K562 (cell line): ENCODE measurements around the gene CD244. TPM values are rescaled to one million over a fixed set of nuclear protein-coding genes. Genes with fewer than 3 reads are reported as not detected.
"Not testable (repeated sequence)": the region's sequence is repeated elsewhere in the genome, so short reads cannot be mapped to it uniquely, and the experiment has no call there.

Source experiments
- ATAC-seq: fragments of 200-7000 bp; cut with Tn5 transposase; 3 replicates; pipeline ENCODE4 v1.9.1; 2020; ENCODE audit warnings: moderate library complexity
- BruUV-seq: library from RNA; stranded (reverse); fragments of 400-500 nt; replicated peaks from 2 replicates; lab custom pipeline; 2021; lab: Mats Ljungman, UMichigan
- CTCF ChIA-PET: fragments of 300-600 bp; formaldehyde crosslinking; extraction: SDS; loops from one replicate; lab custom pipeline; 2021; ENCODE audit warnings: low intra/inter-chr PET ratio; lab: Yijun Ruan, JAX
- POLR2A ChIA-PET: fragments of 300-600, 350-650 bp; sonication (Branson Sonifier 250); formaldehyde crosslinking; extraction: SDS; loops from one replicate; lab custom pipeline; 2021; ENCODE audit warnings: antibody characterized with exemption, inconsistent platforms; lab: Yijun Ruan, JAX
- DNase-seq, 4 experiments: peaks; one replicate each; pipeline versions ENCODE4 v3.0.0 to v3.0.0-alpha.2; 2011 to 2018; ENCODE audit warnings: low spot score in 3 of 4, mixed read lengths in 3 of 4; ENCODE audit errors: extremely low read depth in 1 of 4
- FAIRE-seq: peaks from 2 replicates; lab custom pipeline; 2011; peaks lifted over from hg19 to GRCh38; lab: Jason Lieb, UNC
- H2AFZ ChIP-seq: 2 replicates; pipeline ENCODE4 v1.6.0; 2011; ENCODE audit warnings: low read depth, low read length, control low read depth, inconsistent platforms
- H3K27ac ChIP-seq: fragments of 200-600 bp; 3 replicates; pipeline ENCODE4 v1.8.0; 2011; ENCODE audit warnings: low read depth, mild to moderate bottlenecking, control low read depth, inconsistent platforms, low read length, moderate library complexity, mixed read lengths; ENCODE audit errors: extremely low read depth
- H3K27me3 ChIP-seq, 2 experiments: fragments of 300-600 bp in 1 of 2; 2 replicates in 1 of 2; 3 replicates in 1 of 2; pipeline versions ENCODE4 v1.6.0 to v1.8.0; 2011; ENCODE audit warnings: inconsistent platforms in 2 of 2, low read length in 2 of 2, mild to moderate bottlenecking in 1 of 2, mixed read lengths in 1 of 2, moderate library complexity in 1 of 2; ENCODE audit not compliant: control insufficient read depth in 2 of 2, insufficient read depth in 2 of 2
- H3K36me3 ChIP-seq: fragments of 300-600 bp; 3 replicates; pipeline ENCODE4 v1.8.0; 2011; ENCODE audit warnings: mild to moderate bottlenecking, low read length, inconsistent platforms; ENCODE audit not compliant: control insufficient read depth, insufficient read depth
- H3K4me1 ChIP-seq, 2 experiments: fragments of 200-600 bp in 1 of 2; replicated peaks in 1 of 2; 2 replicates in 1 of 2; 3 replicates in 1 of 2; pipeline versions ENCODE4 v1.5.1 to v1.8.0; 2011; ENCODE audit warnings: inconsistent platforms in 2 of 2, low read length in 2 of 2, mild to moderate bottlenecking in 1 of 2, mixed read lengths in 1 of 2, moderate library complexity in 1 of 2; ENCODE audit not compliant: control insufficient read depth in 2 of 2, insufficient read depth in 2 of 2
- H3K4me2 ChIP-seq: 2 replicates; pipeline ENCODE4 v1.6.1; 2011; ENCODE audit warnings: low read length, control low read depth, inconsistent platforms, mixed read lengths; ENCODE audit not compliant: insufficient read depth
- H3K4me3 ChIP-seq: fragments of 200-600 bp; sonication (generic), shearing (Covaris generic); 2 replicates; pipeline ENCODE4 v1.5.1; 2016; ENCODE audit warnings: control low read depth, inconsistent platforms
- H3K79me2 ChIP-seq: fragments of 200-600 bp; 3 replicates; pipeline ENCODE4 v1.8.0; 2011; ENCODE audit warnings: low read length, inconsistent platforms; ENCODE audit not compliant: control insufficient read depth, insufficient read depth
- H3K9ac ChIP-seq, 2 experiments: 2 replicates each; pipeline versions ENCODE4 v1.6.0 to v1.6.1; 2011; ENCODE audit warnings: low read depth in 2 of 2, low read length in 2 of 2, control low read depth in 1 of 2, inconsistent platforms in 1 of 2, mild to moderate bottlenecking in 1 of 2, mixed read lengths in 1 of 2; ENCODE audit not compliant: insufficient read depth in 1 of 2
- H3K9me1 ChIP-seq: one replicate; pipeline ENCODE4 v1.6.0; 2011; ENCODE audit warnings: inconsistent platforms, mild to moderate bottlenecking, low read length, moderate library complexity; ENCODE audit not compliant: control insufficient read depth, insufficient read depth
- H3K9me3 ChIP-seq: replicated peaks from 2 replicates; pipeline ENCODE4 v1.5.1; 2011; ENCODE audit warnings: low read depth, low read length, inconsistent platforms; ENCODE audit not compliant: control insufficient read depth, insufficient read depth
- H4K20me1 ChIP-seq: replicated peaks from 2 replicates; pipeline ENCODE4 v1.6.1; 2011; ENCODE audit warnings: low read length, inconsistent platforms, mixed read lengths; ENCODE audit not compliant: control insufficient read depth, insufficient read depth
- BCOR ChIP-seq: fragments of 450-650 bp; IDR thresholded peaks from 2 replicates; pipeline ENCODE4 v1.6.1; 2016
- RBM25 ChIP-seq: fragments of 200-400 bp; formaldehyde crosslinking; IDR thresholded peaks from 2 replicates; pipeline ENCODE4 v1.6.1; 2018; ENCODE audit warnings: low read length, low read depth, moderate library complexity; ENCODE audit not compliant: severe bottlenecking
- ZNF146 ChIP-seq: IDR thresholded peaks from one replicate; pipeline ENCODE4 v1.6.1; 2018; ENCODE audit warnings: missing compliant biosample characterization; ENCODE audit not compliant: unreplicated experiment
- ZNF354B ChIP-seq: fragments of 250-450 bp; sonication (Bioruptor Pico); IDR thresholded peaks from 2 replicates; pipeline ENCODE4 v1.4.0; 2020
- ZNF507 ChIP-seq: conservative IDR thresholded peaks from 2 replicates; pipeline ENCODE4 v1.6.1; 2017; ENCODE audit warnings: missing genetic modification characterization, missing compliant biosample characterization
- WGBS: fragments of 100-300 bp; shearing (Covaris generic); methylation state at CpG from one replicate; pipeline ENCODE4 v1.1.6; 2016; ENCODE audit warnings: low coverage, mixed read lengths; ENCODE audit not compliant: insufficient coverage; ENCODE audit errors: missing lambda C conversion rate; 5-methylcytosine and 5-hydroxymethylcytosine counted together
- in situ Hi-C: fragments of 300-500 bp; cut with MboI; formaldehyde crosslinking; loops from 4 replicates; pipeline ENCODE4 v1.15.0; 2018; ENCODE audit warnings: inconsistent platforms, mixed read lengths
- intact Hi-C: fragments of 100-400 bp; cut with micrococcal nuclease; formaldehyde crosslinking; loops from 2 replicates; pipeline ENCODE4 v1.14.2; 2022
- polyA plus RNA-seq, 8 experiments: library from polyadenylated mRNA; depleted of rRNA in 4 of 8; stranded (reverse) in 5 of 8; unstranded in 3 of 8; fragments of >200 nt; fragmentation: Nextera tagmentation in 2 of 8; fragmentation: Illumina TruSeq in 1 of 8; extraction: Ambion mirVana in 2 of 8; extraction: Trizol in 1 of 8; gene quantifications; 2 replicates each; pipeline versions ENCODE4 v1.2.1 to v1.2.3, GENCODE V29; 2011 to 2014; ENCODE audit warnings: inconsistent platforms in 1 of 8, missing spikeins in 1 of 8
- total RNA-seq, 7 experiments: library from RNA; depleted of rRNA in 6 of 7; stranded (reverse); fragments of >200 nt in 6 of 7; fragmentation: Illumina TruSeq in 2 of 7; extraction: Trizol in 2 of 7; gene quantifications; 2 replicates each; pipeline versions ENCODE4 v1.2.1 to v1.2.3, GENCODE V29; 2011 to 2021; ENCODE audit warnings: low replicate concordance in 1 of 7

CD244 gene
- total and polyA plus RNA-seq, 9 of the 15 experiments (the other 6 are each of a cell fraction or from before 2014, with no cell fraction given): not detected

DNA sequence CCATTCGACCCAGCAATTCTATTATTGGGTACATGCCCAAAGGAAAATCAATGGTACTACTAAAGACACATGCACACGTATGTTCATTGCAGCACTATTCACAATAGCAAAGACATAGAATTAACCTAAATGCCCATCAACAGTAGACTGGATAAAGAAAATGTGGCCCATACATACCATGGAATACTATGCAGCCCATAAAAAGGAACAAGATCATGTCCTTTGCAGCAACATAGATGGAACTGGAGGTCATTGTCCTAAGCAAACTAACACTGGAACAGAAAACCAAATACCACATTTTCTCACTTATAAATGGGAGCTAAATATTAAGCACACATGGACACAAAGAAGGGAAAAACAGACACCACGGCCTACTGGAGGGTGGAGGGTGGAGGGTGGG is 38.0 kb upstream of the CD244 start:
- peak; percentile 93 for TF ChIP-seq ZNF146 (CRISPR knock-in tag)
- 0 out of 2 replicates have a peak, but pooled peaks have one; percentile 10 for TF ChIP-seq BCOR
- peak; percentile 56 for TF ChIP-seq RBM25
- H3K27ac ChIP-seq, H3K79me2 ChIP-seq, H3K4me3 ChIP-seq, FAIRE-seq, H3K27me3 ChIP-seq, DNase-seq, in situ Hi-C loops, H3K4me2 ChIP-seq, ATAC-seq, intact Hi-C loops, POLR2A ChIA-PET, H3K9ac ChIP-seq, BruUV-seq, H4K20me1 ChIP-seq, H2AFZ ChIP-seq, H3K9me1 ChIP-seq, H3K36me3 ChIP-seq, H3K9me3 ChIP-seq, CTCF ChIA-PET, H3K4me1 ChIP-seq: not testable (repeated sequence)
- 6% methylated on average over 3 of the region's 3 CpGs for WGBS

DNA sequence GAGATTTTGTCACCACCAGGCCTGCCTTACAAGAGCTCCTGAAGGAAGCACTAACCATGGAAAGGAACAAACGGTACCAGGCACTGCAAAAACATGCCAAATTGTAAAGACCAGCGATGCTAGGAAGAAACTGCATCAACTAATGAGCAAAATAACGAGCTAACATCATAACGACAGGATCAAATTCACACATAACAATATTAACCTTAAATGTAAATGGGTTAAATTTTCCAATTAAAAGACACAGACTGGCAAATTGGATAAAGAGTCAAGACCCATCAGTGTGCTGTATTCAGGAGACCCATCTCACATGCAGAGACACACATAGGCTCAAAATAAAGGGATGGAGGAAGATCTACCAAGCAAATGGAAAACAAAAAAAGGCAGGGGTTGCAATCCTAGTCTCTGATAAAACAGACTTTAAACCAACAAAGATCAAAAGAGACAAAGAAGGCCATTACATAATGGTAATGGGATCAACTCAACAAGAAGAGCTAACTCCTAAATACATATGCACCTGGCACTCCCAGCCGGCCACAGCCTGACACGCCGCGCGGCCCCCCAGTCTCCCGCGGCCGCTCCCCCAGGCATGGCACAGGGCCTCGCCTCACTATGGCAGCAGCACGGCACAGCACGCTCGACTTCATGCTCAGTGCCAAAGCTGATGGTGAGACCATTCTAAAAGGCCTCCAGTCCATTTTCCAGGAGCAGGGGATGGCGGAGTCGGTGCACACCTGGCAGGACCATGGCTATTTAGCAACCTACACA is 31.9 kb upstream of the CD244 start:
- H3K27me3 ChIP-seq, H3K36me3 ChIP-seq, H3K27ac ChIP-seq, H3K9me1 ChIP-seq, BruUV-seq, H3K9ac ChIP-seq, H4K20me1 ChIP-seq, H3K79me2 ChIP-seq, H3K4me2 ChIP-seq, CTCF ChIA-PET, DNase-seq, FAIRE-seq, ATAC-seq, H3K4me3 ChIP-seq, H3K4me1 ChIP-seq, in situ Hi-C loops, intact Hi-C loops, H2AFZ ChIP-seq, H3K9me3 ChIP-seq: not testable (repeated sequence)
- WGBS: 23% methylated on average over 18 of the region's 18 CpGs
- TF ChIP-seq ZNF354B (CRISPR knock-in tag): peak; percentile 71; the same call in 1 of the 2 replicates
- TF ChIP-seq ZNF507 (tag): peak; percentile 93
- POLR2A ChIA-PET: interaction anchor here (0.7 kb wide), 1 partner anchor 50 kb away, joined by 3 read pairs; no protein-coding TSS in a partner anchor
